Activated T-cell treated with anti-CD3 and anti-CD28 coated beads for 1 hour (primary cell): Measurements from ENCODE around the gene NLGN4X.
"Not testable (repeated sequence)": the region's sequence is repeated elsewhere in the genome, so short reads cannot be mapped to it uniquely, and the experiment has no call there.

Experiments
- DNase-seq: peaks from one replicate; pipeline ENCODE4 v3.0.0-alpha.2; 2020; ENCODE audit warnings: low read depth

NLGN4X gene

DNA sequence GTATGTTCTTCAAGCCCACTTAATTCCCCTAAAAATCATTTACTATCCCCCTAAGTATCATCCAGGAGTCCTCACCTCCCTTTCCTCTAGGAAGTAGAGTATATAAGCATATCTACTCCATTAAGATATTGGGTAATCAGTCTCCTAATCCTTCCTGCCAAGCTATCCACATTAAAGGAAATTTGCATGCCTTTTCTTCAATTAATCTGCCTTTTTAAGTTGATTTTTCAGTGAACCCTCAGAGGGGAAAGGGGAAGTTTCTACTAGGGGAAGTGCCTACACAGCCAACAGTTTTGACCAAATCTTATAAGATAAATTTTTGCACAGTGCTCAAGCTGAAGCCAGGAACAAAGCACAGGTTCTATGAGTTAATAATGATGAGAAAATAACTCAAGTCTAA is 222.8 kb downstream of the NLGN4X start:
- DNase-seq, result no peak

DNA sequence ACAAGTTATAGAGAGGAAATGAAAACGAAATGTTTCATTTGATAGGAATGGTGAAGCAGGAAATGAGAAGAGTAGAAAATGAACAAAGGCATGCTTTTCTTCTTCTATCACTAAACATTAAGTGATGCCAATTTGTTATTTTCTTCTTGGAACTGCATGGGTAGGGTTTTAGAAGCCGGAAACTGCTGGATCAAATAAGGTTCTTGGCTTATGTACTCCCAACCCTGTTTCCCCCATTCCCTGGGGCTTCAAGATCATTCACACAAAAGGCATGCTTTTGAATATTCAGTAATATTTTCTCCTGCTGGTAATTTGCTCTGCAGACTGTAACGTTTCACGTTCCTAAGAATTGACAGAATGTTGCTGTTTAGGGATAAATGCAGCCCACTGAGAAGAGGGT is 224.1 kb downstream of the NLGN4X start:
- no peak for DNase-seq

DNA sequence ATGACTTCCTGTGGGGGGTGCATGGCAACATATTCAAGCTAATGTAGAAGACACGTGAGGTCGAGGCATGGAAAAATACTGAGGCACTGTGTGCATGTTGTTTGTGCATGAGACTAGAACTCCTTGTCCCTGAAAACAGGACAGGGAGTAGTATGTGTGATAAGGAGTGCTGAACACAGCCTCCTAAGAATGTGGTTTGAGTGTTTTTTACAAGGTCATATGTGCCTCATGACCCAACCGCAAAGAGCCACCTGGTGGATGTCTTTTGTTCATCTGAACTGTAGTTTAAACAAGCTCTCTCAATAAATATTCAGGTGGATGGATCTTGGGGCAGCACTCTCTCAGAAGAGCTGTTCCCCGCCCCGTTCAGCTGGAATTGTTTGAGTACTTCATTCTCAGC is 226.6 kb downstream of the NLGN4X start:
- DNase-seq, result no peak

DNA sequence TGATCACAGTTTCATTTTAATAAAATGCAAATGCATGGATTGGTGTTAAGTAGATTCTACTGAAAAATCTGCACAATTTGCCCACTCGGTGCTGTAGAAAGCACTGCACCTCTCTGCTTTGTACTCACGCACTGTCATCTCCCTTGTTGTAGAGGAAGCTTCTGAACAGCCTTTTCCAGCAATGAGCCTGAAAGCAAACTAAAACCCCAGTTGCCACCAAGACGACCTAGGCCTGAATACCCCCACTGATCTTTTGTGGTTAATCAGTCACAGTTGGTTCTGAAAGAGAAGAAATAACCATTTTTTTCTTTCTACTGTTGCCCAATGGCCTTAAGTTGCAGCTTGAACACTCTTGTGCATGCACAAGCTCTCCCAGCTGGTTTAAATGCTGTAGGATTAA is 229.8 kb downstream of the NLGN4X start:
- DNase-seq, result no peak

DNA sequence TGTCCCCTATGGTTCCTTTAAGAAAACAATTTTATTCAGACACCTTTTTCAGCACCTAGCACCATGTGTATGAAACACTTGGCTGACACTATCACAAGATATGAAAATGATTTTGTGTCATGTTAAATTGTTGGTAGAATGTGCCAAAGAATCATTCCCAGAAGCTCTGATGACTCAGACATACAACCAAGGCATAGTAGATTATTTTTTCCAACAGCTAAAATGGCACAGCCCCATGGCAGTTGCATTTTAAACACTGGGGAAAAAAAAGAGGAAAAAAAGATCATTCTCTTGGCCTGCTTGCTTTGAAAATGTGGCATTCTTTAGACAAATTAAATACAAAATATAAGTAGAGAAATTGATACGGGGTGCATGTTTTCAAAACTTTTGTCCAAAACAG is 230.2 kb downstream of the NLGN4X start:
- DNase-seq, result no peak

DNA sequence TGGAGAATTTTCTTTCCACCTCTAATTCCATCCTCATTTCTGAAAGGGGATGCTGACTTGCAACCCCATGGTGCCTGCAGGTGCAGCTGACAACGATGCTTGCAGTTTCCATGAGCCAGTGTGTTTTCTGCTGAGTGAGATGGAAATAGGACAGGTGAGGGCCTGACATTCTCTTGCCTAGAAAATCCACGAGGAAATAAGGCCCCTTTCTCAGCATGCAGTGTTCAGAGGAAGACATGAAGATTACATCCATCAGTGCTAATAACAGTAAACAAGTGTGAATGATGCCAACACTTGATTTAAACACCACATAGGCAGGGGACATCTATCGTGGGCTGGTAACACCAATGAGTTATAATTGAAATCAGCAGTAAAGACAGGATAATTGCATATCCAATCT is 237.3 kb downstream of the NLGN4X start:
- DNase-seq, result no peak

DNA sequence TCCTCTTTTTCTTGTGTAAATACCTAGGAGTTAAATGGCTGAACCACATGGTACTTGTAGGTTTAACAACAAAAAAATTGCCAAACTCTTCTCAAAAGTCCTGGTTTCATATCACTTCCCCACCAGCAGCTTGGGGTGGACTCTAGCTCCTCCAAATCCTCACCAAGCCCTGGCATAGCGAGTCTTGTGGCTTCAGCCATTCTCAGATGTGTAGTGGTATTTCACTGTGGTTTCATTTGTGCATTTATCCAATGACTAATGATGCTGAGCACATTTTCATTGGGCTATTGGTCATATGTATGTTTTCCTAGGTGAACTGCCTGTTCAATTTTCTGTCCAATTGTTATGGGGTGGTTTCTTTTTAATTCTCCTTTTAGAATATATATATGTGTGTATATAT is 249.3 kb downstream of the NLGN4X start:
- no peak for DNase-seq

DNA sequence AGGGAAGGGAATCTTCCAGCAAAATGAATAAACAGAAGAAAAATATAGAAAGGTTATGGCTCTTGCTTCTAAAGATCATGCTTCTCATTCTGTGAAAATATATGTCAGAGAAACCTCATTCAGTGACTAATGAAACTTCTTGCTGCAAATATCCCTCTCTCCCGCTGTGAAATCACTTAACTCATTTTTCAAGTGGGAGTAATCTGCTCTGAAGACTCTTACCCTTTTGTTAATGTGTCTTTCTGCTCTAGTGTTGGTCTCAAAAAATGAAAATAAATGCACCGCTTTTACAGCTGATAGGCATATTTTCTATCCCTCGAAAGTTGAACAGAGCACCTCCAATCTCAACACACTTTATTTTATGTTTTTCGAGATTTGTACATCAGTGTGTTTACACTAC is 252.3 kb downstream of the NLGN4X start:
- no peak for DNase-seq

DNA sequence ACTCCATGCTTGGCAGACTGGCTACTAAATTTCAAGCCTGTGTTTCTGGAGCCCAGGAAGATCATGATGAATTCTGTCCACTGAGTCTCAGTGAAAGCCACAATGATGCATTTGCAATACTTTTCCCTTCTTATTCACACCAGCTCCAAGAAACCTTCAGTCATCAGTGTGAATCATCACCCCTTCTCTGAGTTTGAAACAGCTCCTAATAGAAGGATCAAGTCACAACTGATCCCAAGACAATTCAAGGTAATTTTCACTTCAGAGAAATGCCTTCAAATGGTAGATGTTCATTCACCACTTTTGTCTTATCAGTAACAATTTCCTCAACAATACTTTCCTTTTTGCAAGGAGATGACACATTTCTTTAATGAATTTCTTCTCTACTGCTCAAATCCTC is 257.4 kb downstream of the NLGN4X start:
- DNase-seq, result no peak

DNA sequence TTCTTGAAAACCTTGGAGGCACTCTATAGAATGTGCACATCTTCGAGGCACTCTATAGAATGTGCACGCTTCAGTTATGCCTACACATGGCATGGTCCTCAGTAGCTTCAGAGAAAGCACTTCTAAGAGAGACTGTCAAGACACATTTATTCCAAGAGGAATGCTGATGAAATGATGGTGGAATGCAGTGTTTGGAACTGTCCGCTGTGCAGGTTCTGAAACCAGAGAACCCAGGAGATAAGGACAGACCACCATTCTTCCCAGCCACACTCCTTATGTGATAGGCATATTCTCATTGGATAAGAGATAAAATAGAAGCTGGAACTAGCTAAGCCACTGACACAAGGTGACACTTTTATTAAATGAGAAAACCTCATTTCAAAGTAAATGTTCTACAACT is 263.3 kb downstream of the NLGN4X start:
- no peak for DNase-seq

DNA sequence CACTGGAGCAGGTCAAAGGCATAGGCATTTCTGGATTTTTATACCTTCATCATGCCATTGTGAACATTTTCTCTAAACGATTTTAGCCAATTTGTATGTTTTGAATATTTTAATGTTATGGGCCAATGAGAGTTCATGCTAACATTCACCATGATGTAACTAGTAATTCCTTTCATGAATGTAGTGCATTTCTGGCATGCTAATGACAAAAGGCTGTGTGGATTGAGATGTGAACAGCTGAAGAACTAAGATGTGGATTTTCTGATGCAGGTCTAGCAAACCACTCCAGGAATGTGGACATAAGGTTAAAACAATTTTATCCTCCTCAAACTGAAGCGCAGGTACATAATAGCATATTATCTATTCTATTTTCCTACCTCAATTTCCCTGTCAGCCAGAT is 269.4 kb downstream of the NLGN4X start:
- DNase-seq, result no peak

DNA sequence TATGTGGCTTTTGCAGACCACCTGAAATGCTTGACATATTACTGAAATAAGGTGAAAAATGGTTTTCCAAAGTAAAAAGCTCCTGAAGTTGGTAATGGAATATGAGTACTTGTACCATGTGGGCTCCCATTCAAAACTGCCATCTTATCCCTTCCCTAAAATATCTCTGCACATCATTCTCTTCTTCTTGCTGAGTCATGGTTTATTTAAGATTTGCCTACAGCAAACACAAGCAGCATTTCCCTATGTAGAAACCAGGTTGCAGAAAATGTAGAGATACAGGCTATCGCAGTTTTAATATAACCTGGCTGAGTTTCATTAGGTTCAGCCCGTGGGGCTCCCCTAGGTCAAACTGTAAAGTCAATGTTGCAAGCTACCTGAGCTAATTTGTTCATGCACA is 270.1 kb downstream of the NLGN4X start:
- DNase-seq, result no peak

DNA sequence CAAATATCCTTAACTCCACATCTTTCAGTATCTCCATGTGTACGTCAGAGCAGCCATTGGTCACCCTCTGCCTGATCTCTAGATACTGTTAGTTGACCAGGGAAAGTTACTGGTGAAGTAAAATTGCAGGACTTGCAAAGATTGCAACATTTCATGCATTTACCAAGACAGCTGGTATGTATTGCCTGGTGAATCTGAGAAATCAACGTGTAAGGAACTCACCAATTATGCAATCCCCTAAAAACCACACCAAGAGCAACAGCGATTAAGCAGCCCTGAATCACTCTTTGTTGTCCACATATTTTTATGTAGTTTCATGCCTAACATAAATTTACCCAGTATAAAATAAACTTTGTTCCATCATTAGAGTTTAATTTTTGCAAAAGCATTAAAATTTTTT is 271.2 kb downstream of the NLGN4X start:
- no peak for DNase-seq

DNA sequence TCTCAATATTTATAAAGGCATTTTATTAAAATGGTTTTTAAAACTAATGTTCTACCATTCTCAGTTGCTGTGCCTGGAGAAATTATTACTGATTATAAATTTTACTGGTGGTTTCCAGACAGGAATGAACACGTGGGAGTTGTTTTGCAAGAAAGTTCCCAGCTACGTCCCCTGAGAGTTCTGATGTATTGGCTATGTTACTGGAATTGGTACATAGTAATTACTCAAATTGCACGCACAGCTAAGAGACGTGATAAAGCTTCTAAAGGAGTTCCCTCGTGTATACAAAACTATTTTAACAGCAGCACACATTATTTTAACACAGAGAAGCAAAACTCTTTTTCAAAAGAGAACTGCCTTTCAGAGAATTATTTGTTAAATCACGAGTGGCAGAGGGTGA is 292.2 kb downstream of the NLGN4X start:
- DNase-seq, result no peak

DNA sequence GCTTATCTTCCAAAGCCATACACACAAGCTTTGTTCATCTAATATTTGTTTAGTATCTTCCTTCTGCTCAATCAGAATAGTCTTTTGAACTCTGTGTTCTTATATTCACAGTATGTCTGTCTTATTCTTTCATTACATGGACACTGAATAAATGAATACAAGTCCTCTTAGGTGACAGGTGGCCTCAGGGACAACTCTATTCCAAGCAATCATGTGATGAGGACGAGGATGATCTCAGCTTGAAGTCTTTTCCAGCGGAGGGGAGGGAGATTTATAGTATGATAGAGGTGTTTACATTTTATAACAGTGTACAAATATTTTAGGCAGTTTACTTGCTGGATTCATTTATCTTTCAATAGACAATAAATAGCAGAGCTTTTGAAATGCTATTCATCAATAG is 300.4 kb downstream of the NLGN4X start:
- DNase-seq, result no peak

DNA sequence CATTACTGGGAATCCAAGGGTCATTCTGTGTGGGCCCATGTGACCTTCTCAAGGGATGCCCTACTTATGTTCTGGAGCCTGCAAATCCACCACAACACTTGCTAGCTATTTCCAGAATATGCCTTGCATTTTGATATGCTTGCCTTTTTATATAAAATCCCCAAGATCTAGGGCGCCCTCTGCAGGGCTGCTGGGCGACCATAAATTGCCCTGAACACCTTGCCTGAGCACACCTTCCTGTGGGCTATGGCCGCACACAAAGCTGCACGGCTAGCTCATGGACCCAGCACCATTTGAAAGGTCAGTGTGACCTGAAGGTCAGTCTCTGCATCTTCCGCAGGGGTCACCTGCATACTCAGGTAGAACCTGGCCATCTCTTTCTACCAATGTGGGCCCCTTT is 311.7 kb downstream of the NLGN4X start:
- DNase-seq, result no peak

DNA sequence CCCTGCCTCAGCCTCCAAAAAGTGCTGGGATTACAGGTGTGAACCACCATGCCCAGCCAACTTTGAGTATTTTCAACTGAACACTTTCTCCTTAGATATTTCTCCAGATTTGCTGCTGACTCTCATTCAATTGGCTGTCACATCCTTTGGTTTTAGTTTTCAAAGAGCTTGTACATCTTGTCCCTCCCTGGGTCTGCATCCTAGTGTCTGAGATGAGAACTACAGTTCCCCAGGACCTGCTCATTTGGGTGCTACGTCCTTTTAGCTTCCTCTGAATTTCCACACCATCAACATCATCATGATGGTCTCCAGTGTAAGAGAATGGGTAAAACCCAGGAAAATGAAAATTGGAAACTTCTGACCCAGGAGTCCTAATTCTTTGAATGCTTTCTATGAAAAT is 312.9 kb downstream of the NLGN4X start:
- DNase-seq, result no peak

DNA sequence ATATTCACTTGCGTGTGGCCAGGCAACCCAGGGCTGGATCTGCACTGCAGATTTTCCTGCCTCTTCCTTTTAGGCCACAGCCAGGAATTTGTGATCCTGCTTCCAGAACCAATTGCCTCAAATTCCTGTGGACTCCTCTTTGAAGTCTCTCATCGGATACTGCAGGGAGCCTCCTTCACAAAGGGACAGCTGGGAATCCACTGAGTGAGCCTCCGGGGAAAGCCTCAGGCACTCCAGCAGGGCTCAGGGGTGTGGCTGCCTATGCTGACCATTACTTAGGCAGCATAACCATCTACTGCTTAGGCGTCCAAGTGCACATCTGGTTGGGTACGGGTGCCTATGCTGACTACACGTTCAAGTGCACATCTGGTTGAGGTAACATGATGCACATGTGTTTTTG is 321.5 kb downstream of the NLGN4X start:
- no peak for DNase-seq

DNA sequence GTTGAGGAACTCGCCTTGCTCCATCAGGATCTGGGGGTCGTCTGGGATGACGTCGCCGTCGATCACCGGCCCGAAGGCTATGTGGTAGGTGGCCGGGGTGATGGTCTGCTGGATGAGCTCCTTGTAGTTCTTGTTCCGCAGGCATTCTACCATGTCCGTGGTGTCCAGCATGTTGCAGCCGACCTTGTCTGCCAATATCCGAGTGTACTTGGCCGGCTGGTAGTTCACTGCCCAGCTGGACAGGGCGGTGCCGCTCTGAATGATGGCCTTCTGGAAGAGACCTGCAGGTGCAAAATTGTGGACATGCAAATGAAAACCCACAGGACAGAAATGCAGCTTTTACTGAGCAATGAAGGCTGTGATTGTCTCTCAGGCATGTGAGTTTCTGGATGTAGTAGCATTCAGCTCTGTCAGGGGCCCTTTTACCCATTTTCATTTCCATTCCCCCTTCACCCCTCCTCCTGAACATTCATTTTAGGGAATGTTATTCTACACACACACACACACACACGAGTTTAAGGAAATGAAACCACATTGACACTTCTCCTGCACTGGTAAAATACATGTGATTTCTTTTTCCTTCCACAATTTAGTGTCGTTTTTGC is 325.0 kb downstream of the NLGN4X start:
- DNase-seq, result not testable (repeated sequence)

DNA sequence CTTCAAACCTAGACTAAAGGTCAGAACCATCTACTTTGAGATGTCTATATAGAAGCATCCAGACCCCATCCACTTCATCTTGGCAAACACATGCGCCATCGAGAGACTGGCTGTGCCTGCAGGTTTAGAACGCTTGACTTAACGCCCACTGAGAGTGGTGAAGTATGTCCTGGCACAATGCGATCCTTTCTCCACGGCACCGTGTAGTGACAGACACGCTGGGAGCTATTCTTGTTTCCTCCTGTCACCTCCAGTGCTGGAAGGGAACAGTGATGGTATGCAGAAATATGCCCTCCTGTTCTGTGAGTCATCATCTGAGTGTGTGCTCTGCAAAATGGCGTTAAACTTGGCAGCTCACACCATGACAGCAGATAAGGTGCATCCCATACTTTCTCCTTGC is 330.2 kb downstream of the NLGN4X start:
- DNase-seq, result no peak

DNA sequence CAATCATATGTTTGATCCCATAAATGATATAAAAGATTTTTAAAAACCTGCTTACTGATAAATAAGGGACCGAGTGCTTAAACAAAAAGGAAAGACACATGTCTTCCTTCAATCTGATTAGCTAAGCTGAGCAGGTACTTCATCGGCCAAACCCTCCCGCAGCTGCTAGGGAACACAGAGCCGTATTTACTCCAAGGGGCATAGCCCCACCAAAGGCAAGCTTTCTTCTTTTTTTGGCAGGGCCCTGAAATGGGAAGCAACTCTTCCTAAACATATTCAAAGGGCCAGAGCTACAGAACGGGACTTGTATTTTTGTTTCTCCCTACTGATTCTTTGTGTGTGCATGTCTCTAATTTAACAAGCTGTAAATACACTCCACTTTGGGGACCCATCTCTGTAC is 337.3 kb downstream of the NLGN4X start:
- no peak for DNase-seq

DNA sequence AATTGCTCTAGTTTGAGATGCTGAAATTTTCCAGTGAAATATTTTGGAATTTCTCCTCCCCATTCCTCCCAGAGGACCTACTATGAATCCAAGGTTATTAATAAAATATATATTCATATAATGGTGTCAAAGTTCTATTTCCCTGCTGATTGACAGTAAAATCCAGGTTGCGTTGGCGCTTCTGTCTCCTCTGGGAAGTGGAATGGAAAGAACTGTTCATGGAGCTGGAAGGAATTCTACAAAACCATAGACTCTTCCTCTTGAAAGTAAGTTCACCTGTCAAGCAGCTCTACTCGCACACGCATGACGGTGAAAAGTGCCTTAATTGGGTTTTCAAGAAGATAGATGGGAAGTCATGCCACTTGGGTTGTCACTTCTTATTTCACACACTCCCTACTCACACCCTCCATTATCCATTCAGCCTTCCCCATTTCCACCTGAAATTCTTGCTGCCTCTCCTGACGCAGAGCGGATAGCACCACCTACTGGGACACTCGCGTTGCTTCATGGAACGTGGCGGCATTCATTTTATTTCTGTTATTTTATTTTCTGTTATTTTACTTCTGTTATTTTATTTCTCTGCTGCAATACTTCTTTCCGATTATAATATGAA is 351.6 kb downstream of the NLGN4X start:
- DNase-seq, result no peak

DNA sequence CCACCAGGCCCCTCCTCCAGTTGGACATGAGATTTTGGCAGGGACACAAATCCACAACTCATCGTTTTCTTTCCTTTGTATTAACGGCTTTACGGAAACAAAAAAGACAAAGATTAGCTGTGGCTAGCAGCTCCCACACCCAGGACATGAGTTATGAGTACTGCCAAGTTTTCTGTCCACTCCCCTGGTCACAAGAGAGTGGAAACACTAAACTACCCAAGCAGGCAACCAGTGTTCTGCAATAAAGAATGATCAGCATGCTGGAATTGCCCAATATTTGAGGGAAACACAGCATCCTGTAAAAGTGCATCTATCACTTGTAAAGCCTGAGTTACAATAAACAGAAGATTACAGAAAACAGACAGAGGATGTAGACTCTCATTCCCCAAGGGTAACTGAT is 358.4 kb downstream of the NLGN4X start:
- DNase-seq, result no peak

DNA sequence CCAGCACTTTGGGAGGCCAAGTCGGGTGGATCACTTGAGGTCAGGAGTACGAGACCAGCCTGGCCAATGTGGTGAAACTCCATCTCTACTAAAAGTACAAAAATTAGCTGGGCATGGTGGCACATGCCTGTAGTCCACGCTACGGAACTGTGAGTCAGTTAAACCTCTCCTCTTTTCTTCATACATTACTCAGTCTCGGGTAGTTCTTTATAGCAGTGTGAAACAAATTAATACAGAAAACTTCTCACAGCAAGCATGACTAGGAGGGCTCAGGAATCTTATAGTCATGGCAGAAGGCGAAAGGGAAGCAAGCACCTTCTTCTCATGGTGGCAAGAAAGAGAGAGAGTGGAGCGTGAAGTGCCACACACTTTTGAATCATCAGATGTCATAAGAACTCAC is 358.9 kb downstream of the NLGN4X start:
- DNase-seq, result no peak

DNA sequence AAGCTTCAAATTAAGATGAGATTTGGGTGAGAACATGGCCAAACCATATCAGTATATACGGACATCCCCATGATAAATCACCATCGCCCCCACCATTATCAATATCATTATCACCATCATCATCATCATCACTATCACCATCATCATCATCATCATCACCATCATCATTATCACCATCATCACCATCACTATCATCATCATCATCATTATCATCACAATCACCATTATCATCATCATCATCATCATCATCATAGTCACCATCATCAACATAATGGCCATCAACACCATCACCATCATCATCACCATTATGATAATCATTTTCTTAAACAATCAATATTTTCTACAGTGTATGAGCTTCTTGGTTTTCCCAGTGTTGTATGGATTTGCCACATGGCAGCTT is 360.9 kb downstream of the NLGN4X start:
- DNase-seq, result no peak
